Measurements from ENCODE around the gene KCTD2. TPM values are rescaled to one million over a fixed set of nuclear protein-coding genes. Genes with fewer than 3 reads are reported as not detected.

KCTD2 gene
- total RNA-seq, 1 donor from 2014 or later, result 21.2 TPM

Other genes with a start within 250 kb of the KCTD2 start
- gene GRIN2C, start 187.3 kb upstream of the KCTD2 start, total RNA-seq (ENCODE audit: insufficient read depth, low replicate concordance), result 4.1 TPM
- 1.7 TPM for gene FDXR, start 174.2 kb upstream of the KCTD2 start, total RNA-seq (ENCODE audit: insufficient read depth, low replicate concordance)
- not detected for gene FADS6, start 153.6 kb upstream of the KCTD2 start, total RNA-seq (ENCODE audit: insufficient read depth, low replicate concordance)
- 2.9 TPM for gene USH1G, start 124.0 kb upstream of the KCTD2 start, total RNA-seq (ENCODE audit: insufficient read depth, low replicate concordance)
- gene OTOP2, start 123.0 kb upstream of the KCTD2 start, total RNA-seq (ENCODE audit: insufficient read depth, low replicate concordance), result 0.72 TPM
- not detected for gene OTOP3, start 111.3 kb upstream of the KCTD2 start, total RNA-seq (ENCODE audit: insufficient read depth, low replicate concordance)
- 8.9 TPM for gene HID1, start 74.5 kb upstream of the KCTD2 start, total RNA-seq (ENCODE audit: insufficient read depth, low replicate concordance)
- 3.1 TPM for gene CDR2L, start 59.6 kb upstream of the KCTD2 start, total RNA-seq (ENCODE audit: insufficient read depth, low replicate concordance)
- gene MRPL58, start 34.6 kb upstream of the KCTD2 start, total RNA-seq (ENCODE audit: insufficient read depth, low replicate concordance), result 24.6 TPM
- 231 TPM for gene ATP5PD, start 256 bp upstream of the KCTD2 start, total RNA-seq (ENCODE audit: insufficient read depth, low replicate concordance)
- 20.7 TPM for gene SLC16A5, start 40.7 kb downstream of the KCTD2 start, total RNA-seq (ENCODE audit: insufficient read depth, low replicate concordance)
- 2.6 TPM for gene ARMC7, start 62.7 kb downstream of the KCTD2 start, total RNA-seq (ENCODE audit: insufficient read depth, low replicate concordance)
- 47.7 TPM for gene NT5C, start 84.5 kb downstream of the KCTD2 start, total RNA-seq (ENCODE audit: insufficient read depth, low replicate concordance)
- gene JPT1, start 107.3 kb downstream of the KCTD2 start, total RNA-seq (ENCODE audit: insufficient read depth, low replicate concordance), result 16.6 TPM
- gene SUMO2, start 135.7 kb downstream of the KCTD2 start, total RNA-seq (ENCODE audit: insufficient read depth, low replicate concordance), result 67.2 TPM
- gene NUP85, start 158.5 kb downstream of the KCTD2 start, total RNA-seq (ENCODE audit: insufficient read depth, low replicate concordance), result 33.5 TPM
- 33.7 TPM for gene GGA3, start 214.4 kb downstream of the KCTD2 start, total RNA-seq (ENCODE audit: insufficient read depth, low replicate concordance)
- 14.9 TPM for gene MRPS7, start 214.7 kb downstream of the KCTD2 start, total RNA-seq (ENCODE audit: insufficient read depth, low replicate concordance)
- gene MIF4GD, start 224.0 kb downstream of the KCTD2 start, total RNA-seq (ENCODE audit: insufficient read depth, low replicate concordance), result 2.9 TPM
- gene SLC25A19, start 242.2 kb downstream of the KCTD2 start, total RNA-seq (ENCODE audit: insufficient read depth, low replicate concordance), result 43.1 TPM

All from umbilical cord (tissue), 1 donor.